Measurements from ENCODE around the gene CTSL.
"Not testable (repeated sequence)": the region's sequence is repeated elsewhere in the genome, so short reads cannot be mapped to it uniquely, and the experiment has no call there.

CTSL gene

DNA sequence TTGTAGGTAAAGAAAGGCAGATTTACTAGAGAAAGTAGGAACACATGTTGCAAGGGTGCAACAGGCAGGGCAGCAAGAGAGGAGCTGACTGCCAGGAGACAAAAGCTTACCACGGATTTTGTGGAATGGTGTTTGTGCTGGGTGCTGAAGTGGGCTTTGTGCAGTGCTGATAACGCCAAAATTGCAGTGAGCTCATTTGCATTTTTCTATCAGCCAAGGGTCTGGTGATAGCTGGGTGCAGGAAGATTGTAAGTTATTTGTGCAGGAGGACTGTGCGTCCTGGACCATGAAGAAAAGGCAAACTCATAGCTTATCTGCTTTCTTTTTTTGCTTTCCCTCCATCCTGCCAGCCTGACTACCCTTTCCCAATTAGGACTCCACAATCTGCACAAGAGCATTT lies 13.6 kb downstream of the CTSL start:
- H3K27ac ChIP-seq: no peak overlapping the region
- TF ChIP-seq CTCF (IDR thresholded peaks at IDR 0.05) (no peak), ZFX (IDR thresholded peaks at IDR 0.05; ENCODE audit: borderline replicate concordance) (no peak)

DNA sequence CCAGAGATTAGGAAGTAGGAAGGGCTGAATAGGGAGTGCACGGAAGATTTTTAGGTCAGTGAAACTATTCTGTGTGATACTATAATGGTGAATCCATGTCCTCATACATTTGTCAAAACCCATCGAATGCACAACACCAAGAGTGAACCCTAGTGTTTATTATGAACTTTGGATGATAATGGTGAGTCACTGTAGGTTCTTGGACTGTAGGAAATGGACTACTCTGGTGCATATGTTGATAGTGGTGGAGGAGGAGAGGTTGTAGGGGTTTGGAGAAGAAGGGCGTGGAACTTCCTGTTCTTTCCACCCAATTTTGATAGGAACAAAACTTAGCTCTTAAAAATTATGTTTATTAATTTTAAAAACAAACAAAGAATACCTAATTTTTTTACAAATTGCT lies 14.3 kb downstream of the CTSL start:
- TF ChIP-seq ZFX (IDR thresholded peaks at IDR 0.05; ENCODE audit: borderline replicate concordance) (no peak), CTCF (IDR thresholded peaks at IDR 0.05) (no peak)
- H3K27ac ChIP-seq: no peak overlapping the region

GRCh38 chr9:87741326-87741725 lies 15.4 kb downstream of the CTSL start:
- no peak for TF ChIP-seq CTCF (IDR thresholded peaks at IDR 0.05)
- TF ChIP-seq ZFX (IDR thresholded peaks at IDR 0.05; ENCODE audit: borderline replicate concordance): no peak

DNA sequence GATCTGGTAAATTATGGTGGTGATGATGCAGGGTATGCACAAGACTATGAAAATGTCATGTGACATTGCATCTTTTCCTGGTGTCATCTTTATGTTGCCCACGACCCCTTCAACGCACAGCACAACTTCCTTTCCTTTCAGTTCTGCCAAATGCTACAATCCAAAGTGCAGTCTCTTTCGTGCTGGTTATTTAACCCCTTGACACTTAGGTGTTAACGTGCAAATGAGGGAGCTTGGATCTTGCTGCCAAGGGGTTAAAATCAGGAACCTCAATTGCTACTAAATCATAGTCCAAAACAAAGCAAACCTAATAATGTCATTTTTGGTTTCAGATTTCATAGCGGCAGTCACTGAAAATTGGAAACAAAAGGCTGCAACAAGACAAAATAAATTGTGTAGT lies 16.0 kb downstream of the CTSL start:
- no peak overlapping the region for H3K27ac ChIP-seq
- TF ChIP-seq CTCF (IDR thresholded peaks at IDR 0.05) (no peak), ZFX (IDR thresholded peaks at IDR 0.05; ENCODE audit: borderline replicate concordance) (no peak)

More at GRCh38 chr9:87741326-87741725, 15.4 kb downstream of the CTSL start:
- H3K27ac ChIP-seq: no peak overlapping the region

DNA sequence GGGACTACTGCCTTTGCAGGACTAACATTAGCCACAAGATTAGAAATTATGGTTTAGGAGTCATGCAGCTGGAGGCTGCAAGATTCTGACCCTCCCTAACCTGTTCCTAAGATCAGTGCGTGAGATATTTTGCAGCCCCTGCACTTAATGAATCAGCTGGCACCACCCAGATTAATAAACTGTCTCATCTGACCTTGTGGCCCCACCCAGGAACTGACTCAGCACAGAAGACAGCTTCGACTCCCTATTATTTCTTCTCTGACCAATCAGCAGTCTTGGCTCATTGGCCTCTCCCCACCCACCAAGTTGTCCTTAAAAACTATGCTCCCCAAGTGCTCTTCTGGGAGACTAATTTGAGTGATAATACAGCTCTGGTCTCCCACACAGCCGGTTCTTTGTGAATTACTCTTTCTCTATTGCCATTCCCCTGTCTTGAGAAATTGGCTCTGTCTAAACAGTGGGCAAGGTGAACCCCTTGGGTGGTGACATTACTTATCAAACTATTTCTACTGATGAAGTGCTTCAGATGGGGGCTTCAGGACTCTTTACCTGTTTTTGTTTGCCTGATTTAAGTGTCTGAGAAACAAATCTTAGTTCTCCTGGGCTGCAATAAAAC lies 17.0 kb downstream of the CTSL start:
- H3K27ac ChIP-seq: no peak overlapping the region

DNA sequence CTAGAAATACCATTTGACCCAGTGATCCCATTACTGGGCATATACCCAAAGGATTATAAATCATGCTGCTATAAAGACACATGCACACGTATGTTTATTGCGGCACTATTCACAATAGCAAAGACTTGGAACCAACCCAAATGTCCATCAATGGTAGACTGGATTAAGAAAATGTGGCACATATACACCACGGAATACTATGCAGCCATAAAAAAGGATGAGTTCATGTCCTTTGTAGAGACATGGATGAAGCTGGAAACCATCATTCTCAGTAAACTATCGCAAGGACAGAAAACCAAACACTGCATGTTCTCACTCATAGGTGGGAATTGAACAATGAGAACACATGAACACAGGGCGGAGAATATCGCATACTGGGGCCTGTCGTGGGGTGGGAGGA lies 18.3 kb downstream of the CTSL start:
- not testable (repeated sequence) for H3K27ac ChIP-seq

More for the DNA sequence above, 17.0 kb downstream of the CTSL start:
- TF ChIP-seq ZFX (IDR thresholded peaks at IDR 0.05; ENCODE audit: borderline replicate concordance) (no peak), CTCF (IDR thresholded peaks at IDR 0.05) (no peak)

- TF ChIP-seq CTCF (IDR thresholded peaks at IDR 0.05) (no peak), ZFX (IDR thresholded peaks at IDR 0.05; ENCODE audit: borderline replicate concordance) (no peak)
Observed at GRCh38 chr9:87746186-87746585, 20.3 kb downstream of the CTSL start.

DNA sequence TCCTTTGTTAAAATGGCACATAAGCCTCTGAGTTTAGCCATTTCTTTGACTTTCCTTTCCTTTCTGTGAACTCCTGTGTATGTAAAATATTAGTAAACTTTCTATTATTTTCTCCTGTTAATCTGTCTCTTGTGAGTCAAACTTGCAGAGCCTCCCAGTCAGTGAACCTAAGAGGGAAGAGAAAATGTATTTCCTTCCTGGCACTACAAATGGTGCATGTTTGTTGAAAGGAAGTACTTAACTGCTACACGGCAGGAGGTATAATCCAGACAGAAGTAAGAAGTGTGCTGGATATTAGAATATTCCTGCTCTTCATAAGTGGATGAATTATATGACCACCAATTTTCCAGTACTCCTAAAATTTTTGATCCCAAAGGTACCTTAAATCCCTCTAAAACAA lies 23.0 kb downstream of the CTSL start:
- no peak for TF ChIP-seq CTCF (IDR thresholded peaks at IDR 0.05)

More at GRCh38 chr9:87746186-87746585, 20.3 kb downstream of the CTSL start:
- H3K27ac ChIP-seq: no peak overlapping the region

More for the DNA sequence above, 23.0 kb downstream of the CTSL start:
- no peak overlapping the region for H3K27ac ChIP-seq

Data from 22Rv1 (cell line).